Trophoblast cell (in vitro differentiated cells and primary cell): ENCODE data around the gene MAD2L1BP.

ENCODE experiments used
- DNase-seq, 2 donors: peaks; one replicate each; pipeline ENCODE4 v3.0.0-alpha.2; 2016
- H2AFZ ChIP-seq: 2 replicates; pipeline ENCODE4 v1.6.1; 2013; ENCODE audit warnings: low read length, moderate library complexity, mild to moderate bottlenecking; ENCODE audit not compliant: insufficient read depth, poor library complexity
- H2AK5ac ChIP-seq: 2 replicates; pipeline ENCODE4 v1.6.1; 2013; ENCODE audit warnings: mild to moderate bottlenecking, low read length
- H2BK120ac ChIP-seq: 2 replicates; pipeline ENCODE4 v1.6.1; 2013; ENCODE audit warnings: low read length, mild to moderate bottlenecking, moderate library complexity; ENCODE audit not compliant: insufficient read depth, poor library complexity
- H2BK12ac ChIP-seq: 2 replicates; pipeline ENCODE4 v1.6.1; 2013; ENCODE audit warnings: mild to moderate bottlenecking, low read length, moderate library complexity
- H2BK5ac ChIP-seq: 2 replicates; pipeline ENCODE4 v1.6.1; 2013; ENCODE audit warnings: low read length, low read depth, moderate library complexity, mild to moderate bottlenecking; ENCODE audit not compliant: poor library complexity
- H3K14ac ChIP-seq: 2 replicates; pipeline ENCODE4 v1.6.1; 2013; ENCODE audit warnings: mild to moderate bottlenecking, low read length
- H3K18ac ChIP-seq: 2 replicates; pipeline ENCODE4 v1.6.1; 2013; ENCODE audit warnings: mild to moderate bottlenecking, low read length
- H3K23ac ChIP-seq: 2 replicates; pipeline ENCODE4 v1.6.1; 2013; ENCODE audit warnings: low read length
- H3K27ac ChIP-seq: 2 replicates; pipeline ENCODE4 v1.5.1; 2013; ENCODE audit warnings: low read depth, mild to moderate bottlenecking, inconsistent platforms, low read length, moderate library complexity
- H3K27me3 ChIP-seq: 2 replicates; pipeline ENCODE4 v1.6.1; 2013; ENCODE audit warnings: inconsistent platforms, mild to moderate bottlenecking, low read length, moderate library complexity; ENCODE audit not compliant: insufficient read depth
- H3K36me3 ChIP-seq, 2 experiments: 1 replicate in 1 of 2; 2 replicates in 1 of 2; pipeline ENCODE4 v1.6.1; 2013; ENCODE audit warnings: low read length in 2 of 2, mild to moderate bottlenecking in 2 of 2, moderate library complexity in 1 of 2; ENCODE audit not compliant: insufficient read depth in 2 of 2, control insufficient read depth in 1 of 2
- H3K4ac ChIP-seq: 2 replicates; pipeline ENCODE4 v1.6.1; 2013; ENCODE audit warnings: low read depth, mild to moderate bottlenecking, low read length, moderate library complexity
- H3K4me1 ChIP-seq, 2 experiments: 1 replicate in 1 of 2; 2 replicates in 1 of 2; pipeline ENCODE4 v1.6.1; 2013; ENCODE audit warnings: low read length in 2 of 2, mild to moderate bottlenecking in 2 of 2, moderate library complexity in 1 of 2; ENCODE audit not compliant: insufficient read depth in 2 of 2, control insufficient read depth in 1 of 2
- H3K4me2 ChIP-seq: 2 replicates; pipeline ENCODE4 v1.6.1; 2013; ENCODE audit warnings: inconsistent platforms, mild to moderate bottlenecking, low read length, moderate library complexity
- H3K4me3 ChIP-seq: 2 replicates; pipeline ENCODE4 v1.5.1; 2013; ENCODE audit warnings: mild to moderate bottlenecking, low read depth, low read length, inconsistent platforms
- H3K79me1 ChIP-seq: one replicate; pipeline ENCODE4 v1.6.1; 2013; ENCODE audit warnings: low read length
- H3K79me2 ChIP-seq: 2 replicates; pipeline ENCODE4 v1.6.1; 2013; ENCODE audit warnings: low read length, mild to moderate bottlenecking; ENCODE audit not compliant: control insufficient read depth, insufficient read depth, poor library complexity
- H3K9ac ChIP-seq: 2 replicates; pipeline ENCODE4 v1.6.1; 2013; ENCODE audit warnings: mild to moderate bottlenecking, low read length
- H3K9me3 ChIP-seq: 2 replicates; pipeline ENCODE4 v1.6.1; 2013; ENCODE audit warnings: low read depth, mild to moderate bottlenecking, control low read depth, inconsistent platforms, low read length; ENCODE audit not compliant: insufficient read depth
- H4K12ac ChIP-seq: 2 replicates; pipeline ENCODE4 v1.6.1; 2013; ENCODE audit warnings: low read depth, mild to moderate bottlenecking, low read length, moderate library complexity
- H4K8ac ChIP-seq: 2 replicates; pipeline ENCODE4 v1.6.1; 2013; ENCODE audit warnings: low read depth, mild to moderate bottlenecking, low read length, moderate library complexity
- H4K91ac ChIP-seq: one replicate; pipeline ENCODE4 v1.6.1; 2013; ENCODE audit warnings: low read depth, mild to moderate bottlenecking, low read length, moderate library complexity
- WGBS: extraction: QIAGEN DNeasy Blood & Tissue Kit; methylation state at CpG from one replicate; pipeline ENCODE4 v1.1.7; 2013; ENCODE audit warnings: missing lambda C conversion rate; ENCODE audit not compliant: insufficient read length, insufficient coverage; ENCODE audit errors: extremely low coverage; 5-methylcytosine and 5-hydroxymethylcytosine counted together

MAD2L1BP gene

GRCh38 chr6:43679057-43679456 lies 43.4 kb downstream of the MAD2L1BP start:
- H3K9me3 ChIP-seq, result no peaks in the 10 kb centered on the region
- no peak overlapping the region for H2AFZ ChIP-seq
- H3K18ac ChIP-seq, result no peak overlapping the region
- WGBS, result no CpG with 5 or more reads among the region's 6 CpGs
- DNase-seq, result no peak
- no peak overlapping the region for H3K27ac ChIP-seq
- H3K79me1 ChIP-seq, result no peaks in the 10 kb centered on the region
- H4K91ac ChIP-seq, result no peak overlapping the region
- H3K36me3 ChIP-seq, result peaks cover 44 to 62% of the 10 kb centered on the region in 2 experiments
- H3K9ac ChIP-seq, result no peak overlapping the region
- H4K12ac ChIP-seq, result no peak overlapping the region
- no peak overlapping the region for H2BK12ac ChIP-seq
- H3K4me2 ChIP-seq, result no peak overlapping the region
- H2BK120ac ChIP-seq, result no peak overlapping the region
- no peak overlapping the region for H3K14ac ChIP-seq
- H2BK5ac ChIP-seq, result no peak overlapping the region
- H3K79me2 ChIP-seq, result no peaks in the 10 kb centered on the region
- peaks cover 4% of the 10 kb centered on the region in 2 experiments for H3K4me1 ChIP-seq
- no peaks in the 10 kb centered on the region for H3K27me3 ChIP-seq
- no peak overlapping the region for H3K4me3 ChIP-seq
- no peak overlapping the region for H3K23ac ChIP-seq
- no peak overlapping the region for H2AK5ac ChIP-seq
- no peak overlapping the region for H4K8ac ChIP-seq
- H3K4ac ChIP-seq, result no peak overlapping the region

GRCh38 chr6:43680308-43681200 lies 44.9 kb downstream of the MAD2L1BP start:
- Histone ChIP-seq H3K4me3 (no peak overlapping the region), H3K23ac (no peak overlapping the region), H2BK12ac (no peak overlapping the region), H3K36me3 (peaks cover 32 to 47% of the 10 kb centered on the region in 2 experiments), H3K14ac (no peak overlapping the region), H3K9ac (no peak overlapping the region), H2AK5ac (no peak overlapping the region), H4K12ac (no peak overlapping the region), H2BK120ac (no peak overlapping the region), H3K27me3 (no peaks in the 10 kb centered on the region), H3K4me2 (no peak overlapping the region), H2BK5ac (no peak overlapping the region), H3K79me2 (no peaks in the 10 kb centered on the region), H2AFZ (no peak overlapping the region), H3K18ac (no peak overlapping the region), H3K4ac (no peak overlapping the region), H3K27ac (no peak overlapping the region), H3K4me1 (peaks cover 4% of the 10 kb centered on the region in 2 experiments), H3K79me1 (no peaks in the 10 kb centered on the region), H3K9me3 (no peaks in the 10 kb centered on the region), H4K91ac (no peak overlapping the region), H4K8ac (no peak overlapping the region)
- WGBS, result no CpG with 5 or more reads among the region's 11 CpGs
- DNase-seq, result no peak

GRCh38 chr6:43681303-43681702 lies 45.7 kb downstream of the MAD2L1BP start:
- Histone ChIP-seq H3K9ac (no peak overlapping the region), H3K4ac (no peak overlapping the region), H3K27ac (no peak overlapping the region), H3K4me2 (no peak overlapping the region), H3K4me1 (peaks cover 4% of the 10 kb centered on the region in 2 experiments), H2BK12ac (no peak overlapping the region), H3K36me3 (peaks cover 31 to 42% of the 10 kb centered on the region in 2 experiments), H2BK120ac (no peak overlapping the region), H3K27me3 (no peaks in the 10 kb centered on the region), H3K18ac (no peak overlapping the region), H3K4me3 (no peak overlapping the region), H3K14ac (no peak overlapping the region), H2BK5ac (no peak overlapping the region), H4K91ac (no peak overlapping the region), H4K8ac (no peak overlapping the region), H3K79me2 (no peaks in the 10 kb centered on the region), H2AFZ (no peak overlapping the region), H3K9me3 (no peaks in the 10 kb centered on the region), H3K23ac (no peak overlapping the region), H2AK5ac (no peak overlapping the region), H3K79me1 (no peaks in the 10 kb centered on the region), H4K12ac (no peak overlapping the region)
- WGBS, result no CpG with 5 or more reads among the region's 5 CpGs
- no peak for DNase-seq

GRCh38 chr6:43682724-43683429 lies 47.2 kb downstream of the MAD2L1BP start:
- Histone ChIP-seq H2BK12ac (no peak overlapping the region), H3K4ac (no peak overlapping the region), H3K18ac (no peak overlapping the region), H3K9me3 (no peaks in the 10 kb centered on the region), H3K79me1 (peaks cover 3% of the 10 kb centered on the region), H4K12ac (no peak overlapping the region), H2AK5ac (no peak overlapping the region), H3K27ac (no peak overlapping the region), H2BK5ac (no peak overlapping the region), H3K9ac (no peak overlapping the region), H3K36me3 (peaks cover 17 to 28% of the 10 kb centered on the region in 2 experiments), H2BK120ac (no peak overlapping the region), H4K91ac (no peak overlapping the region), H2AFZ (no peak overlapping the region), H3K4me2 (no peak overlapping the region), H3K14ac (no peak overlapping the region), H4K8ac (no peak overlapping the region), H3K4me1 (peaks cover 7 to 10% of the 10 kb centered on the region in 2 experiments), H3K27me3 (no peaks in the 10 kb centered on the region), H3K79me2 (peaks cover 3% of the 10 kb centered on the region), H3K23ac (no peak overlapping the region), H3K4me3 (no peak overlapping the region)
- DNase-seq, result no peak
- no CpG with 5 or more reads among the region's 8 CpGs for WGBS
